GM12872 (cell line): ENCODE data around the gene COLEC12.

Experiments used
- TF ChIP-seq, protein P1 (sequence below): IDR thresholded peaks from 3 replicates; pipeline ENCODE4 v1.5.1; 2011; ENCODE audit warnings: low read depth, mild to moderate bottlenecking, low read length, moderate library complexity; ENCODE audit not compliant: insufficient read depth

Gene COLEC12

GRCh38 chr18:378079-378478 lies 122.4 kb downstream of the COLEC12 start:
- TF ChIP-seq, protein P1, sequence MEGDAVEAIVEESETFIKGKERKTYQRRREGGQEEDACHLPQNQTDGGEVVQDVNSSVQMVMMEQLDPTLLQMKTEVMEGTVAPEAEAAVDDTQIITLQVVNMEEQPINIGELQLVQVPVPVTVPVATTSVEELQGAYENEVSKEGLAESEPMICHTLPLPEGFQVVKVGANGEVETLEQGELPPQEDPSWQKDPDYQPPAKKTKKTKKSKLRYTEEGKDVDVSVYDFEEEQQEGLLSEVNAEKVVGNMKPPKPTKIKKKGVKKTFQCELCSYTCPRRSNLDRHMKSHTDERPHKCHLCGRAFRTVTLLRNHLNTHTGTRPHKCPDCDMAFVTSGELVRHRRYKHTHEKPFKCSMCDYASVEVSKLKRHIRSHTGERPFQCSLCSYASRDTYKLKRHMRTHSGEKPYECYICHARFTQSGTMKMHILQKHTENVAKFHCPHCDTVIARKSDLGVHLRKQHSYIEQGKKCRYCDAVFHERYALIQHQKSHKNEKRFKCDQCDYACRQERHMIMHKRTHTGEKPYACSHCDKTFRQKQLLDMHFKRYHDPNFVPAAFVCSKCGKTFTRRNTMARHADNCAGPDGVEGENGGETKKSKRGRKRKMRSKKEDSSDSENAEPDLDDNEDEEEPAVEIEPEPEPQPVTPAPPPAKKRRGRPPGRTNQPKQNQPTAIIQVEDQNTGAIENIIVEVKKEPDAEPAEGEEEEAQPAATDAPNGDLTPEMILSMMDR, result no peak

GRCh38 chr18:377088-377487 lies 123.4 kb downstream of the COLEC12 start:
- TF ChIP-seq, protein P1, result no peak

DNA sequence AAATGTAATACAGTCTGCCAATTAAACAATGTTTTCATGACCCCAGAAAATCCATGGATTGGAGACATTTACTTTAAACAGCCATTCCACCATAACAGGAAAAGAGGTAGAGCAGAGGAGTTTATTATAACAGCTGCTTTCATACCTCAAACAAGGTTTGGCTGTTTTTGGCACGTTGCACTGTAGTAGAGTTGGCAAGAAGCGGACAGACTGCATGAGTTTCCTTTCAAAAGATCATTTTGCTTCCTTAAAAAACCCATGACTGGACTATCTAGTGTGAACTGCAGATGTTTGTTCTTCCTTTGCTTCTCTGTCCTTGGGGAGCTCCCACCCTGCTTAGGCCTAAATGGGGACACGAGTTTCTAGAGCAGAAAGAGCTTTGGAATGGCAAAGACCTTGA lies 124.2 kb downstream of the COLEC12 start:
- TF ChIP-seq, protein P1, result no peak

DNA sequence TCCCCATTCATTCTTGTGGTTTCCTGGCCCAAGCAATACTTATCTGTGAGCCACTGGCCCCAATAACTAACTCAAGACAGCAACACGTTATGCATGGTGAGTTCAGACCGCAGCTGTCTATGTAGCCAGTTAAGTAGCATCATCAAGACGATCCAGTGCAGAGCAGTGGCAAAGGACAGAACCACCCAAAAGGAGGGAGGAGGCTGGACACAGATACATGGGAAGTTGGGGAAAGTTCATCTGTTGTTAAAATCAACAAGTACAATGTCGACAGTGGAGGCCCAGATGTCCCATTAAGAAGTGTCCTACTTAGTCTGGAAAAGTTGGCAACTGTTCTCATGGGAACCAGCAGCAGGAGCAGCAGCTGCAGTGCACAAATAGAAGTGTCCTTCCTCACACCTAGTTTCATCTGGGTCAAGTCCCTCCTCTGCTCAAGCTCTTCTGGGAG lies 125.8 kb downstream of the COLEC12 start:
- TF ChIP-seq, protein P1, result no peak

DNA sequence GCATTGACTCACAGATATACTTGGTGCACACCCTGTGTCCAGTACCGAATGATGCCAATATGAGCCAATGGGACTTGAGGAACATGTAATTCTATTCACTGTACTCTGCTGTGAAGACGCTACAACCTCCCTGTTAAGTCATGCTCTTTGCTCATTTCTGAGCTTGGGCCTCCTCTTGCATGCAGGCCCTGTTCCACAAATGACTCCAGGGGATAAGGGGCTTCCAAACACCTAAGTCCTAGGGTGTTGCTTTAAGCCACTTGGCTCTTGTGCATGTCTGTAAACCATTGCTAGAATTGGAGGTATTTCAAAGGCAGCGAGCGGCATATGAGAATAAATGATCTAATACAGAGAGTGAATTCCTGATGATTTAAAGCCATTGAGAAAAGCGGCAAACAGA lies 126.7 kb downstream of the COLEC12 start:
- TF ChIP-seq, protein P1, result no peak

- TF ChIP-seq, protein P1, result no peak
Observed at GRCh38 chr18:371609-371982, 128.9 kb downstream of the COLEC12 start.

DNA sequence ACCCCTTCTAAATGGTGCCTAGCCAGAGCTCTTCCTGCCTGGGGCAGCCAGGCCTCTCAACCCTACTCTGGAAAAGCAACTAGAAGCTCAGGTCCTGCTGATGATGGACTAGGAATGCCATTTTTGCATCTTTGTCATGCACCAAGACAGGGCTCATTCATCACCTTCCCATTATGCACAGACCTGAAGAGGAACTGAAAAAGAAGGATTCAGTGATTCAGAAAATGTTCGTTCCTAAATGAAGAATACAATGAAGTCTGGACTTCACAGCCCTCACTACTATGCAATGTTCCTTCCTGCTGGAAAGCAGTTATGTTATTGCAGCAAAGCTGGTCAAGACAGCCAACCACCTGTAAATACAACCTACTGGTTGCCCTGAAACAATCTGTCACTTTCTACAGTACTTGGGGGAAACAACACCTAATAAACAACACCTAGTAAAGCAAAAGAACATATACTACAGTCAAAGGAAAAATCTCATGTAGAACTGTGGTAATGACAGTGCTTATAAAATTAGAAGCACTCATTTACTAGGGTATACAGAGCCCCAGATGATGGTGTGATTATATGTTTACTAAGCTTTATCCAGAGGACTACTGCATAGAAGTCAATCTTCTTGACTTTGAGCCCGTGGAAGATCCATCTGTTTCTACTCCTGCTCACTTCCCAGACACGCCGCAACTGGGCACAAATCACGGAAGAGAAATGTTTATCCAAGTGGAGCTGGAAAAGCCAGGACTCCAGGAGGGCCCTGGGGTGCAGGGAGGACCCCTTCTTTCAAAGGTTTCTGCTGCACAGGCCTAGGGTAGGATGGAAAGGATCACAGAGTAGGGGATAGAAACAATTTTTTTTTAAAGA lies 129.5 kb downstream of the COLEC12 start:
- TF ChIP-seq, protein P1, result no peak
